Stimulated activated CD4-positive, alpha-beta T cell treated with anti-CD3 and anti-CD28 coated beads, Interleukin-2, amount 100 ng/mL, for 48 hours (primary cell): Measurements from ENCODE around the gene MLNR.

Experiments
- DNase-seq, 2 donors: peaks; one replicate each; pipeline ENCODE4 v3.0.0-alpha.2; 2020

Gene MLNR

GRCh38 chr13:49234741-49235140 is 14.6 kb downstream of the MLNR start:
- no peak for DNase-seq

- no peak for DNase-seq
Observed at GRCh38 chr13:49235856-49236431, 15.8 kb downstream of the MLNR start.

- no peak for DNase-seq
Observed at GRCh38 chr13:49238621-49239020, 18.5 kb downstream of the MLNR start.

- peak; percentile 21 to 35 for DNase-seq
Observed at GRCh38 chr13:49240017-49240416, 19.9 kb downstream of the MLNR start.

- DNase-seq, result no peak
Observed at GRCh38 chr13:49241296-49241695, 21.2 kb downstream of the MLNR start.

GRCh38 chr13:49245101-49245500 is 25.0 kb downstream of the MLNR start:
- no peak for DNase-seq

- no peak for DNase-seq
Observed at GRCh38 chr13:49246850-49247642, 26.9 kb downstream of the MLNR start.

GRCh38 chr13:49247643-49248621 is 27.8 kb downstream of the MLNR start, which contains the start of gene CDADC1:
TSS of gene CDADC1 (plus strand) at chr13:49247925. CDS start at chr13:49248038, 113 bp downstream.
- DNase-seq, result peak; percentile 91 to 95

- DNase-seq, result no peak
Observed at GRCh38 chr13:49248622-49249002, 28.5 kb downstream of the MLNR start.

GRCh38 chr13:49251326-49251725 is 31.2 kb downstream of the MLNR start:
- no peak for DNase-seq

GRCh38 chr13:49253310-49253709 is 33.2 kb downstream of the MLNR start:
- no peak for DNase-seq

GRCh38 chr13:49254007-49254406 is 33.9 kb downstream of the MLNR start:
- no peak for DNase-seq

GRCh38 chr13:49256841-49257240 is 36.7 kb downstream of the MLNR start:
- no peak for DNase-seq

GRCh38 chr13:49258089-49258796 is 38.1 kb downstream of the MLNR start:
- no peak for DNase-seq

- DNase-seq, result no peak
Observed at GRCh38 chr13:49259586-49259985, 39.4 kb downstream of the MLNR start.

GRCh38 chr13:49262634-49263033 is 42.5 kb downstream of the MLNR start:
- DNase-seq, result no peak

- DNase-seq, result no peak
Observed at GRCh38 chr13:49265822-49266221, 45.7 kb downstream of the MLNR start.

- DNase-seq, result no peak
Observed at GRCh38 chr13:49271264-49271663, 51.1 kb downstream of the MLNR start.
